HepG2 (cell line): Measurements from ENCODE around the gene FAM156A. TPM values are rescaled to one million over a fixed set of nuclear protein-coding genes. Genes with fewer than 3 reads are reported as not detected.
A peak's percentile ranks its signal among the peaks of the same experiment; 100 is the strongest.

Source experiments
- FOXJ3 ChIP-seq: sonication (generic); formaldehyde crosslinking; IDR thresholded peaks from 2 replicates; pipeline ENCODE4 v1.4.0; 2020; ENCODE audit warnings: missing genetic modification reagents, mild to moderate bottlenecking, borderline replicate concordance
- GABPB1 ChIP-seq: IDR thresholded peaks from 2 replicates; pipeline ENCODE4 v1.6.1; 2016; ENCODE audit warnings: mild to moderate bottlenecking, missing genetic modification reagents, moderate library complexity, missing compliant biosample characterization
- GLI4 ChIP-seq: sonication (generic); formaldehyde crosslinking; IDR thresholded peaks from 2 replicates; pipeline ENCODE4 v1.5.1; 2020; ENCODE audit warnings: missing genetic modification reagents, mild to moderate bottlenecking, moderate library complexity, borderline replicate concordance
- HMG20B ChIP-seq: conservative IDR thresholded peaks from 2 replicates; pipeline ENCODE4 v1.6.1; 2016; ENCODE audit warnings: missing genetic modification reagents, missing compliant biosample characterization
- HNRNPH1 ChIP-seq: fragments of 200-400 bp; formaldehyde crosslinking; optimal IDR thresholded peaks from 2 replicates; pipeline ENCODE3; 2017; ENCODE audit warnings: mild to moderate bottlenecking, low read depth, low read length
- KDM3A ChIP-seq: IDR thresholded peaks from 2 replicates; pipeline ENCODE4 v1.6.1; 2018; ENCODE audit warnings: low read depth, missing compliant biosample characterization
- MTF1 ChIP-seq: sonication (generic); formaldehyde crosslinking; IDR thresholded peaks from 2 replicates; pipeline ENCODE4 v1.5.0; 2020; ENCODE audit warnings: missing genetic modification reagents
- PHF8 ChIP-seq: sonication (generic); formaldehyde crosslinking; IDR thresholded peaks from 2 replicates; pipeline ENCODE4 v1.5.0; 2020; ENCODE audit warnings: missing genetic modification reagents
- POLR2G ChIP-seq: fragments of 200-400 bp; formaldehyde crosslinking; IDR thresholded peaks from 2 replicates; pipeline ENCODE4 v1.6.1; 2018; ENCODE audit warnings: mild to moderate bottlenecking, low read depth, low read length, moderate library complexity
- PTBP1 ChIP-seq: fragments of 200-400 bp; formaldehyde crosslinking; IDR thresholded peaks from 2 replicates; pipeline ENCODE4 v1.6.1; 2018; ENCODE audit warnings: low read length, low read depth; ENCODE audit not compliant: poor library complexity, severe bottlenecking
- RARG ChIP-seq: sonication (generic); formaldehyde crosslinking; IDR thresholded peaks from 2 replicates; pipeline ENCODE4 v1.4.0; 2020; ENCODE audit warnings: low read depth, mild to moderate bottlenecking, missing genetic modification reagents
- RFX1 ChIP-seq: fragments of 450-650 bp; IDR thresholded peaks from 2 replicates; pipeline ENCODE4 v1.6.1; 2017
- SAP130 ChIP-seq: IDR thresholded peaks from 2 replicates; pipeline ENCODE4 v1.6.1; 2016; ENCODE audit warnings: low read depth
- SCMH1 ChIP-seq: sonication (generic); formaldehyde crosslinking; IDR thresholded peaks from 2 replicates; pipeline ENCODE4 v1.9.0; 2021; ENCODE audit warnings: missing genetic modification reagents, mild to moderate bottlenecking, borderline replicate concordance
- SIN3B ChIP-seq: fragments of 150-350 bp; IDR thresholded peaks from 2 replicates; pipeline ENCODE4 v1.6.1; 2014; ENCODE audit warnings: low read length
- SMARCC2 ChIP-seq: fragments of 450-650 bp; IDR thresholded peaks from 2 replicates; pipeline ENCODE4 v1.6.1; 2017; ENCODE audit warnings: antibody characterized with exemption, mild to moderate bottlenecking
- SNRNP70 ChIP-seq: fragments of 200-400 bp; formaldehyde crosslinking; IDR thresholded peaks from 2 replicates; pipeline ENCODE4 v1.6.1; 2017; ENCODE audit warnings: mild to moderate bottlenecking, low read depth, low read length, moderate library complexity
- ZNF253 ChIP-seq: sonication (generic); formaldehyde crosslinking; IDR thresholded peaks from 2 replicates; pipeline ENCODE4 v1.8.0; 2022; ENCODE audit warnings: mild to moderate bottlenecking, missing genetic modification reagents, borderline replicate concordance
- ZNF432 ChIP-seq: sonication (generic); formaldehyde crosslinking; IDR thresholded peaks from 2 replicates; pipeline ENCODE4 v1.5.0; 2020; ENCODE audit warnings: missing genetic modification reagents, mild to moderate bottlenecking, borderline replicate concordance
- ZNF446 ChIP-seq: sonication (generic); formaldehyde crosslinking; IDR thresholded peaks from 2 replicates; pipeline ENCODE4 v1.5.0; 2020; ENCODE audit warnings: mild to moderate bottlenecking, missing genetic modification reagents
- ZNF607 ChIP-seq: sonication (generic); formaldehyde crosslinking; IDR thresholded peaks from 2 replicates; pipeline ENCODE4 v1.5.1; 2020; ENCODE audit warnings: missing genetic modification reagents, mild to moderate bottlenecking, borderline replicate concordance
- ZNF775 ChIP-seq: sonication (generic); formaldehyde crosslinking; IDR thresholded peaks from 2 replicates; pipeline ENCODE4 v1.4.0; 2020; ENCODE audit warnings: missing genetic modification reagents, mild to moderate bottlenecking, moderate library complexity, borderline replicate concordance
- ZNF879 ChIP-seq: sonication (generic); formaldehyde crosslinking; IDR thresholded peaks from 2 replicates; pipeline ENCODE4 v1.8.1; 2023; ENCODE audit warnings: missing genetic modification reagents
- ZSCAN29 ChIP-seq: sonication (generic); formaldehyde crosslinking; conservative IDR thresholded peaks from 2 replicates; pipeline ENCODE4 v1.4.0; 2020; ENCODE audit warnings: mild to moderate bottlenecking, missing genetic modification reagents
- polyA plus RNA-seq, 8 experiments: library from polyadenylated mRNA; depleted of rRNA in 3 of 8; stranded (reverse) in 7 of 8; unstranded in 1 of 8; fragments of >200 nt; fragmentation: Illumina TruSeq in 4 of 8; extraction: Trizol in 4 of 8; gene quantifications; 2 replicates each; pipeline versions ENCODE4 v1.2.1 to v1.2.3, GENCODE V29; 2011 to 2016; ENCODE audit warnings: low read depth in 4 of 8, missing spikeins in 1 of 8, mixed read lengths in 1 of 8; ENCODE audit not compliant: insufficient read depth in 1 of 8
- total RNA-seq, 5 experiments: library from RNA; depleted of rRNA; stranded (reverse); fragments of >200 nt; fragmentation: Illumina TruSeq; extraction: Trizol; gene quantifications; 2 replicates each; pipeline ENCODE4 v1.2.3, GENCODE V29; 2016; ENCODE audit warnings: low read depth in 1 of 5
- TF ChIP-seq, protein P1 (sequence below): sonication (generic); formaldehyde crosslinking; IDR thresholded peaks from 2 replicates; pipeline ENCODE4 v1.4.0; 2020; ENCODE audit warnings: missing genetic modification reagents
- TF ChIP-seq, protein P2 (sequence below): IDR thresholded peaks from 2 replicates; pipeline ENCODE4 v1.6.1; 2012; ENCODE audit warnings: inconsistent platforms
- TF ChIP-seq, protein P3 (sequence below): IDR thresholded peaks from 2 replicates; pipeline ENCODE4 v1.6.1; 2016; ENCODE audit warnings: low read depth, borderline replicate concordance
- TF ChIP-seq, protein P4 (sequence below): sonication (generic); formaldehyde crosslinking; IDR thresholded peaks from 2 replicates; pipeline ENCODE4 v1.5.1; 2020; ENCODE audit warnings: missing genetic modification reagents, mild to moderate bottlenecking, borderline replicate concordance

Gene FAM156A
- total and polyA plus RNA-seq, 2 of the 13 experiments (the other 11 are each of a cell fraction or from before 2014, with no cell fraction given), result 15.4 to 53.8 TPM

DNA sequence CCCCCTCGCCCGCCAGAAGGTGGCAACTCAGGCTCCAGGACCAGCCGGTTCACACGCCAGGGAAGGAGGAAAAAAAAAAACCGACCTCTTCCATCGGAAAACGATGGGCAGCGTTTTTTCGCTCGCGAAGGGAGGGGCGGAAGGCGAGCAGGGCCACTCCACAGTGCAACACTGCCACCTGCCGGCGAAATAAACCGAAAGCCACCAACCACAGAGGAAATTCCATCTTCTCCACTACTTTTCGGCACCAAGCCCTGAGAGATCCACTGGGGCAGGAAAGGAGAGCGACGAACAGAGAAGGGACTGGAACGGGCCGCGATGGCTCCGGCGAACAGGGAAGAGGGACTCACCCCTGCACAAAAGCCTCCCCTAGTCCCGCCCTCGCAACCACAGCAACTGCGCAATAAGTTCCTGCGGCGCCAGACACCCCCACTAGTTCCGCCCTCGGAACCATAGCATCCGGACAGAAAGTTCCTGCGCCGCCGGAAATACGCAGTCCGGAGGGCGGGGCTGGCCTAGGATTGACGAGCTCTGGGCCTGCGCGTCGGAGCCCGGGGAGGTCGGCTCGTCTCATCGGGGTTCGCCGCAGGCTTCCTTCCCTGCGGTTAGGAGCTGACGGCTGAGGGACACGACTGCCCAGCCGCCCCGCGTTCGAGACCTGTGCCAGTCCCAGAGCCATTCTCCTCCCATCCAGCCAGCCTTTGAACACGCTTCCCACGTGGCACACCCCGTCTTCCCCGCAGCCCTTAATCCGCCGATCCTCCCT is 23.4 kb downstream of the FAM156A start (continued):
- 0 out of 2 replicates have a peak, but pooled peaks have one; percentile 24 for TF ChIP-seq ZNF607 (CRISPR knock-in tag)
- TF ChIP-seq ZSCAN29, result no peak
- peak; percentile 100 for TF ChIP-seq KDM3A
- no peak for TF ChIP-seq SCMH1 (CRISPR knock-in tag)
- no peak for TF ChIP-seq RFX1
- no peak for TF ChIP-seq ZNF253 (CRISPR knock-in tag)
- peak; percentile 77 for TF ChIP-seq SIN3B
- TF ChIP-seq GLI4 (CRISPR knock-in tag), result peak; percentile 27; the same call in 1 of the 2 replicates
- TF ChIP-seq, protein P1, sequence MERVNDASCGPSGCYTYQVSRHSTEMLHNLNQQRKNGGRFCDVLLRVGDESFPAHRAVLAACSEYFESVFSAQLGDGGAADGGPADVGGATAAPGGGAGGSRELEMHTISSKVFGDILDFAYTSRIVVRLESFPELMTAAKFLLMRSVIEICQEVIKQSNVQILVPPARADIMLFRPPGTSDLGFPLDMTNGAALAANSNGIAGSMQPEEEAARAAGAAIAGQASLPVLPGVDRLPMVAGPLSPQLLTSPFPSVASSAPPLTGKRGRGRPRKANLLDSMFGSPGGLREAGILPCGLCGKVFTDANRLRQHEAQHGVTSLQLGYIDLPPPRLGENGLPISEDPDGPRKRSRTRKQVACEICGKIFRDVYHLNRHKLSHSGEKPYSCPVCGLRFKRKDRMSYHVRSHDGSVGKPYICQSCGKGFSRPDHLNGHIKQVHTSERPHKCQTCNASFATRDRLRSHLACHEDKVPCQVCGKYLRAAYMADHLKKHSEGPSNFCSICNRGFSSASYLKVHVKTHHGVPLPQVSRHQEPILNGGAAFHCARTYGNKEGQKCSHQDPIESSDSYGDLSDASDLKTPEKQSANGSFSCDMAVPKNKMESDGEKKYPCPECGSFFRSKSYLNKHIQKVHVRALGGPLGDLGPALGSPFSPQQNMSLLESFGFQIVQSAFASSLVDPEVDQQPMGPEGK (CRISPR knock-in tag), result peak; percentile 63
- TF ChIP-seq FOXJ3 (CRISPR knock-in tag), result no peak
- TF ChIP-seq ZNF446 (CRISPR knock-in tag), result no peak
- peak; percentile 80 for TF ChIP-seq POLR2G
- TF ChIP-seq PTBP1, result no peak
- TF ChIP-seq, protein P2, sequence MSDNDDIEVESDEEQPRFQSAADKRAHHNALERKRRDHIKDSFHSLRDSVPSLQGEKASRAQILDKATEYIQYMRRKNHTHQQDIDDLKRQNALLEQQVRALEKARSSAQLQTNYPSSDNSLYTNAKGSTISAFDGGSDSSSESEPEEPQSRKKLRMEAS, result 0 out of 2 replicates have a peak, but pooled peaks have one; percentile 15
- TF ChIP-seq ZNF775 (CRISPR knock-in tag), result no peak
- no peak for TF ChIP-seq HNRNPH1
- no peak for TF ChIP-seq SNRNP70
- TF ChIP-seq, protein P3, sequence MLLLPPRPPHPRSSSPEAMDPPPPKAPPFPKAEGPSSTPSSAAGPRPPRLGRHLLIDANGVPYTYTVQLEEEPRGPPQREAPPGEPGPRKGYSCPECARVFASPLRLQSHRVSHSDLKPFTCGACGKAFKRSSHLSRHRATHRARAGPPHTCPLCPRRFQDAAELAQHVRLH (CRISPR knock-in tag), result 0 out of 2 replicates have a peak, but pooled peaks have one; percentile 44
- no peak for TF ChIP-seq SMARCC2
- TF ChIP-seq SAP130 (CRISPR knock-in tag), result peak; percentile 26; the same call in 1 of the 2 replicates
- TF ChIP-seq, protein P4, sequence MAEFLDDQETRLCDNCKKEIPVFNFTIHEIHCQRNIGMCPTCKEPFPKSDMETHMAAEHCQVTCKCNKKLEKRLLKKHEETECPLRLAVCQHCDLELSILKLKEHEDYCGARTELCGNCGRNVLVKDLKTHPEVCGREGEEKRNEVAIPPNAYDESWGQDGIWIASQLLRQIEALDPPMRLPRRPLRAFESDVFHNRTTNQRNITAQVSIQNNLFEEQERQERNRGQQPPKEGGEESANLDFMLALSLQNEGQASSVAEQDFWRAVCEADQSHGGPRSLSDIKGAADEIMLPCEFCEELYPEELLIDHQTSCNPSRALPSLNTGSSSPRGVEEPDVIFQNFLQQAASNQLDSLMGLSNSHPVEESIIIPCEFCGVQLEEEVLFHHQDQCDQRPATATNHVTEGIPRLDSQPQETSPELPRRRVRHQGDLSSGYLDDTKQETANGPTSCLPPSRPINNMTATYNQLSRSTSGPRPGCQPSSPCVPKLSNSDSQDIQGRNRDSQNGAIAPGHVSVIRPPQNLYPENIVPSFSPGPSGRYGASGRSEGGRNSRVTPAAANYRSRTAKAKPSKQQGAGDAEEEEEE (CRISPR knock-in tag), result no peak
- no peak for TF ChIP-seq MTF1
- TF ChIP-seq RARG (CRISPR knock-in tag), result no peak
- TF ChIP-seq GABPB1 (CRISPR knock-in tag), result peak; percentile 96
- peak; percentile 62; the same call in 1 of the 2 replicates for TF ChIP-seq PHF8 (CRISPR knock-in tag)
- no peak for TF ChIP-seq ZNF879 (CRISPR knock-in tag)
- no peak for TF ChIP-seq HMG20B
- TF ChIP-seq ZNF432, result no peak
